Nephron progenitor cell (in vitro differentiated cells): ENCODE data around the gene GABRG3.

Experiments used
- DNase-seq: peaks from one replicate; pipeline ENCODE4 v3.0.0; 2021
- H3K27ac Mint-ChIP-seq: 2 replicates; pipeline ENCODE4 v1.8.0; 2021; ENCODE audit warnings: mild to moderate bottlenecking, moderate library complexity, mixed read lengths
- H3K27me3 Mint-ChIP-seq: 2 replicates; pipeline ENCODE4 v1.8.0; 2021; ENCODE audit warnings: mild to moderate bottlenecking, low read depth, mixed read lengths; ENCODE audit not compliant: poor library complexity
- H3K36me3 Mint-ChIP-seq: 2 replicates; pipeline ENCODE4 v1.8.0; 2021; ENCODE audit warnings: low read depth, mixed read lengths
- H3K4me1 Mint-ChIP-seq: 2 replicates; pipeline ENCODE4 v1.8.0; 2021; ENCODE audit warnings: mixed read lengths
- H3K4me3 Mint-ChIP-seq: 2 replicates; pipeline ENCODE4 v1.8.0; 2021; ENCODE audit warnings: mild to moderate bottlenecking, moderate library complexity, mixed read lengths
- H3K9me3 Mint-ChIP-seq: 2 replicates; pipeline ENCODE4 v1.8.0; 2021; ENCODE audit warnings: mild to moderate bottlenecking, moderate library complexity, mixed read lengths
- TF ChIP-seq, protein P1 (sequence below): fragments of 200-600 bp; sonication (generic); IDR thresholded peaks from 2 replicates; pipeline ENCODE4 v1.5.0; 2021; ENCODE audit warnings: antibody characterized with exemption

The GABRG3 gene

GRCh38 chr15:27589260-27589659 lies 618.3 kb downstream of the GABRG3 start:
- peaks cover 8% of the 10 kb centered on the region for H3K27me3 Mint-ChIP-seq
- TF ChIP-seq, protein P1, sequence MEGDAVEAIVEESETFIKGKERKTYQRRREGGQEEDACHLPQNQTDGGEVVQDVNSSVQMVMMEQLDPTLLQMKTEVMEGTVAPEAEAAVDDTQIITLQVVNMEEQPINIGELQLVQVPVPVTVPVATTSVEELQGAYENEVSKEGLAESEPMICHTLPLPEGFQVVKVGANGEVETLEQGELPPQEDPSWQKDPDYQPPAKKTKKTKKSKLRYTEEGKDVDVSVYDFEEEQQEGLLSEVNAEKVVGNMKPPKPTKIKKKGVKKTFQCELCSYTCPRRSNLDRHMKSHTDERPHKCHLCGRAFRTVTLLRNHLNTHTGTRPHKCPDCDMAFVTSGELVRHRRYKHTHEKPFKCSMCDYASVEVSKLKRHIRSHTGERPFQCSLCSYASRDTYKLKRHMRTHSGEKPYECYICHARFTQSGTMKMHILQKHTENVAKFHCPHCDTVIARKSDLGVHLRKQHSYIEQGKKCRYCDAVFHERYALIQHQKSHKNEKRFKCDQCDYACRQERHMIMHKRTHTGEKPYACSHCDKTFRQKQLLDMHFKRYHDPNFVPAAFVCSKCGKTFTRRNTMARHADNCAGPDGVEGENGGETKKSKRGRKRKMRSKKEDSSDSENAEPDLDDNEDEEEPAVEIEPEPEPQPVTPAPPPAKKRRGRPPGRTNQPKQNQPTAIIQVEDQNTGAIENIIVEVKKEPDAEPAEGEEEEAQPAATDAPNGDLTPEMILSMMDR = no peak
- no peak for DNase-seq
- no peaks in the 10 kb centered on the region for H3K9me3 Mint-ChIP-seq
- peaks cover 13% of the 10 kb centered on the region for H3K4me1 Mint-ChIP-seq
- H3K27ac Mint-ChIP-seq = no peak overlapping the region
- no peak overlapping the region for H3K4me3 Mint-ChIP-seq
- H3K36me3 Mint-ChIP-seq = no peaks in the 10 kb centered on the region

DNA sequence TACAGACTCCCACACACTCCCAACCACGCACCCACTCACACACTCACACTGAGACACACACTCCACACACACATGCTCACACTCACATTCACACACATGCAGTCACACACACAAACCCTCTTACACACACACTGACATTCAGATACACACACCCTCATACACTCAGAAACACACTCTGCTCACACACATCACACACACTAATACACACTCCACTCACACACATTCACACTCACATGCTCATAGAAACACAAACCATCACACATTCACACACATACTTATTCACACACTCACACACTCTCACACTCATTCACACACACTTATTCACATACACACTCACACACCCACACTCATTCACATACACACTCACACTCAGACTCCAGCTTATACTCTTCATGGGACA lies 618.8 kb downstream of the GABRG3 start:
- H3K4me3 Mint-ChIP-seq = no peak overlapping the region
- peaks cover 13% of the 10 kb centered on the region for H3K4me1 Mint-ChIP-seq
- no peak overlapping the region for H3K27ac Mint-ChIP-seq
- TF ChIP-seq, protein P1 = no peak
- no peak for DNase-seq
- peaks cover 8% of the 10 kb centered on the region for H3K27me3 Mint-ChIP-seq
- no peaks in the 10 kb centered on the region for H3K9me3 Mint-ChIP-seq
- H3K36me3 Mint-ChIP-seq = no peaks in the 10 kb centered on the region
